Gastroesophageal sphincter (tissue), 3 donors: ENCODE measurements around the gene CAMSAP3.

Source experiments
- EP300 ChIP-seq: sonication (generic); formaldehyde crosslinking; IDR thresholded peaks from one replicate; pipeline ENCODE4 v1.6.1; 2017; ENCODE audit warnings: antibody characterized with exemption, mild to moderate bottlenecking
- POLR2A ChIP-seq, 2 donors: fragments of 450-650 bp; IDR thresholded peaks; one replicate each; pipeline ENCODE4 v1.6.1; 2017; ENCODE audit warnings: antibody characterized with exemption in 2 of 2, mild to moderate bottlenecking in 2 of 2, moderate library complexity in 1 of 2
- POLR2AphosphoS5 ChIP-seq: sonication (generic); formaldehyde crosslinking; IDR thresholded peaks from one replicate; pipeline ENCODE4 v1.6.1; 2017; ENCODE audit warnings: antibody characterized with exemption
- TF ChIP-seq, protein P1 (sequence below), 4 experiments: fragments of 200-600 bp in 2 of 4; fragments of 450-650 bp in 2 of 4; sonication (generic) in 1 of 4; IDR thresholded peaks; one replicate each; pipeline ENCODE4 v1.5.1; 2017 to 2019; ENCODE audit warnings: antibody characterized with exemption in 4 of 4, mild to moderate bottlenecking in 2 of 4, moderate library complexity in 2 of 4

DNA sequence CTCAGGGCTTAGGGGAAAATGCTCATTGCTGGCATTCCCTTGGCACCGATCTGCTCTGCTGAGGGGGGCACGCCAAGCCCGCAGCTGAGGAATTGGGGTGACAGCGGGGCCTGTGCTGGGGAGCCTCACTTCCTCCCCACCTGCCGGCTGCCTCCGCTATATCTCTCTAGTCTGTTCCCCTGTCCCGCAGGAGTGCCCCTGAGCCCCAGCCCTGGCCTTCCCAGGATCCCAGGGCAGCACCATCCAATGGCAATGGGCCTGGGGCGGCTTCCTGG lies 50.7 kb downstream of the CAMSAP3 start:
- TF ChIP-seq EP300 = no peak
- TF ChIP-seq, protein P1, sequence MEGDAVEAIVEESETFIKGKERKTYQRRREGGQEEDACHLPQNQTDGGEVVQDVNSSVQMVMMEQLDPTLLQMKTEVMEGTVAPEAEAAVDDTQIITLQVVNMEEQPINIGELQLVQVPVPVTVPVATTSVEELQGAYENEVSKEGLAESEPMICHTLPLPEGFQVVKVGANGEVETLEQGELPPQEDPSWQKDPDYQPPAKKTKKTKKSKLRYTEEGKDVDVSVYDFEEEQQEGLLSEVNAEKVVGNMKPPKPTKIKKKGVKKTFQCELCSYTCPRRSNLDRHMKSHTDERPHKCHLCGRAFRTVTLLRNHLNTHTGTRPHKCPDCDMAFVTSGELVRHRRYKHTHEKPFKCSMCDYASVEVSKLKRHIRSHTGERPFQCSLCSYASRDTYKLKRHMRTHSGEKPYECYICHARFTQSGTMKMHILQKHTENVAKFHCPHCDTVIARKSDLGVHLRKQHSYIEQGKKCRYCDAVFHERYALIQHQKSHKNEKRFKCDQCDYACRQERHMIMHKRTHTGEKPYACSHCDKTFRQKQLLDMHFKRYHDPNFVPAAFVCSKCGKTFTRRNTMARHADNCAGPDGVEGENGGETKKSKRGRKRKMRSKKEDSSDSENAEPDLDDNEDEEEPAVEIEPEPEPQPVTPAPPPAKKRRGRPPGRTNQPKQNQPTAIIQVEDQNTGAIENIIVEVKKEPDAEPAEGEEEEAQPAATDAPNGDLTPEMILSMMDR (IDR thresholded peaks at IDR 0.05) = no peak
- TF ChIP-seq POLR2AphosphoS5 = no peak
- TF ChIP-seq POLR2A (IDR thresholded peaks at IDR 0.05) = no peak
